H9 (cell line): ENCODE results near the gene FHOD1. TPM values are rescaled to one million over a fixed set of nuclear protein-coding genes. Genes with fewer than 3 reads are reported as not detected.

ENCODE experiments used
- DNase-seq: peaks from one replicate; pipeline ENCODE4 v3.0.0-alpha.2; 2017
- H2AFZ ChIP-seq: one replicate; pipeline ENCODE4 v1.6.1; 2013; ENCODE audit warnings: mild to moderate bottlenecking, low read length, control low read depth, moderate library complexity
- H2AK5ac ChIP-seq: 2 replicates; pipeline ENCODE4 v1.6.1; 2013; ENCODE audit warnings: low read length, control low read depth, mixed read lengths; ENCODE audit not compliant: insufficient read length
- H2BK120ac ChIP-seq: one replicate; pipeline ENCODE4 v1.6.1; 2013; ENCODE audit warnings: low read depth, mild to moderate bottlenecking, low read length, control low read depth, inconsistent platforms; ENCODE audit not compliant: poor library complexity, severe bottlenecking
- H2BK12ac ChIP-seq: 2 replicates; pipeline ENCODE4 v1.6.1; 2013; ENCODE audit warnings: low read length, control low read depth, mixed read lengths, low read depth; ENCODE audit not compliant: insufficient read length
- H2BK15ac ChIP-seq: 2 replicates; pipeline ENCODE4 v1.6.1; 2013; ENCODE audit warnings: low read depth, low read length, control low read depth
- H2BK20ac ChIP-seq: one replicate; pipeline ENCODE4 v1.6.1; 2013; ENCODE audit warnings: low read depth, mild to moderate bottlenecking, low read length, control low read depth, inconsistent platforms; ENCODE audit not compliant: poor library complexity, severe bottlenecking
- H2BK5ac ChIP-seq: 2 replicates; pipeline ENCODE4 v1.6.1; 2013; ENCODE audit warnings: low read length, control low read depth, mixed read lengths; ENCODE audit not compliant: insufficient read length
- H3K14ac ChIP-seq: 2 replicates; pipeline ENCODE4 v1.6.1; 2013; ENCODE audit warnings: low read length, control low read depth; ENCODE audit not compliant: insufficient read depth
- H3K18ac ChIP-seq: 2 replicates; pipeline ENCODE4 v1.6.1; 2013; ENCODE audit warnings: low read depth, mild to moderate bottlenecking, mixed read lengths, low read length, control low read depth; ENCODE audit not compliant: insufficient read length
- H3K23ac ChIP-seq: 2 replicates; pipeline ENCODE4 v1.6.1; 2013; ENCODE audit warnings: low read length, control low read depth, mixed read lengths, low read depth; ENCODE audit not compliant: insufficient read length
- H3K23me2 ChIP-seq: 2 replicates; pipeline ENCODE4 v1.6.1; 2013; ENCODE audit warnings: low read depth, mild to moderate bottlenecking, mixed read lengths, low read length, control low read depth; ENCODE audit not compliant: insufficient read length, poor library complexity, severe bottlenecking
- H3K27ac ChIP-seq: 2 replicates; pipeline ENCODE4 v1.5.1; 2013; ENCODE audit warnings: low read length, control low read depth, mixed read lengths, low read depth; ENCODE audit not compliant: insufficient read length
- H3K27me3 ChIP-seq: 2 replicates; pipeline ENCODE4 v1.6.1; 2013; ENCODE audit warnings: low read length, control low read depth, inconsistent platforms; ENCODE audit not compliant: insufficient read depth
- H3K4ac ChIP-seq: 2 replicates; pipeline ENCODE4 v1.6.1; 2013; ENCODE audit warnings: low read depth, mild to moderate bottlenecking, control low read depth, inconsistent platforms, low read length, moderate library complexity
- H3K4me1 ChIP-seq: 2 replicates; pipeline ENCODE4 v1.6.1; 2013; ENCODE audit warnings: low read length, control low read depth, inconsistent platforms; ENCODE audit not compliant: insufficient read depth
- H3K4me2 ChIP-seq: 2 replicates; pipeline ENCODE4 v1.6.1; 2013; ENCODE audit warnings: low read length, control low read depth, mixed read lengths; ENCODE audit not compliant: insufficient read length, insufficient read depth
- H3K56ac ChIP-seq: 2 replicates; pipeline ENCODE4 v1.6.1; 2013; ENCODE audit warnings: low read depth, mild to moderate bottlenecking, mixed read lengths, low read length, control low read depth; ENCODE audit not compliant: insufficient read length
- H3K79me1 ChIP-seq: 2 replicates; pipeline ENCODE4 v1.6.1; 2013; ENCODE audit warnings: low read depth, mild to moderate bottlenecking, moderate library complexity, low read length, control low read depth, inconsistent platforms; ENCODE audit not compliant: insufficient read depth, poor library complexity, severe bottlenecking
- H3K79me2 ChIP-seq: 2 replicates; pipeline ENCODE4 v1.6.1; 2013; ENCODE audit warnings: low read length, control low read depth, inconsistent platforms; ENCODE audit not compliant: insufficient read depth
- H3K9ac ChIP-seq: 2 replicates; pipeline ENCODE4 v1.6.1; 2013; ENCODE audit warnings: low read length, control low read depth, mixed read lengths; ENCODE audit not compliant: insufficient read length; ENCODE audit errors: extremely low read depth
- H3K9me3 ChIP-seq: one replicate; pipeline ENCODE4 v1.6.1; 2013; ENCODE audit warnings: low read depth, low read length, inconsistent platforms; ENCODE audit not compliant: control insufficient read depth
- H3T11ph ChIP-seq: one replicate; pipeline ENCODE4 v1.6.1; 2013; ENCODE audit warnings: mild to moderate bottlenecking, low read length, control low read depth, inconsistent platforms
- H4K20me1 ChIP-seq: one replicate; pipeline ENCODE4 v1.6.1; 2013; ENCODE audit not compliant: control insufficient read depth, insufficient read length, insufficient read depth
- H4K5ac ChIP-seq: 2 replicates; pipeline ENCODE4 v1.6.1; 2013; ENCODE audit warnings: low read depth, mild to moderate bottlenecking, mixed read lengths, low read length, control low read depth; ENCODE audit not compliant: insufficient read length
- H4K8ac ChIP-seq: replicated peaks from 2 replicates; pipeline ENCODE4 v1.6.1; 2013; ENCODE audit warnings: low read length, control low read depth, mixed read lengths, low read depth; ENCODE audit not compliant: insufficient read length
- H4K91ac ChIP-seq: 2 replicates; pipeline ENCODE4 v1.6.1; 2013; ENCODE audit warnings: low read depth, mild to moderate bottlenecking, moderate library complexity, mixed read lengths, low read length, control low read depth; ENCODE audit not compliant: insufficient read length
- H3K27ac Mint-ChIP-seq, 3 experiments: 2 replicates in 2 of 3; 3 replicates in 1 of 3; pipeline ENCODE4 v1.8.0; 2020 to 2021; ENCODE audit warnings: mixed read lengths in 3 of 3, mild to moderate bottlenecking in 1 of 3, moderate library complexity in 1 of 3
- H3K27me3 Mint-ChIP-seq: 2 replicates; pipeline ENCODE4 v1.8.0; 2021; ENCODE audit warnings: low read depth, mild to moderate bottlenecking, moderate library complexity, mixed read lengths
- H3K36me3 Mint-ChIP-seq, 3 experiments: 2 replicates in 2 of 3; 3 replicates in 1 of 3; pipeline ENCODE4 v1.8.0; 2020 to 2021; ENCODE audit warnings: low read depth in 3 of 3, mixed read lengths in 3 of 3; ENCODE audit not compliant: insufficient read depth in 1 of 3
- H3K4me1 Mint-ChIP-seq, 2 experiments: 2 replicates each; pipeline ENCODE4 v1.8.0; 2020; ENCODE audit warnings: mixed read lengths in 2 of 2
- H3K4me3 Mint-ChIP-seq, 2 experiments: 2 replicates in 1 of 2; 3 replicates in 1 of 2; pipeline ENCODE4 v1.8.0; 2020 to 2021; ENCODE audit warnings: mild to moderate bottlenecking in 2 of 2, mixed read lengths in 2 of 2, moderate library complexity in 1 of 2
- H3K9me3 Mint-ChIP-seq, 2 experiments: 2 replicates in 1 of 2; 3 replicates in 1 of 2; pipeline ENCODE4 v1.8.0; 2020; ENCODE audit warnings: mild to moderate bottlenecking in 2 of 2, mixed read lengths in 2 of 2, moderate library complexity in 1 of 2
- WGBS: extraction: QIAGEN DNeasy Blood & Tissue Kit; methylation state at CpG from one replicate; pipeline ENCODE4 v1.1.7; 2013; ENCODE audit warnings: missing lambda C conversion rate, low lambda C conversion rate, mixed read lengths; ENCODE audit not compliant: insufficient read length; ENCODE audit errors: extremely low coverage; 5-methylcytosine and 5-hydroxymethylcytosine counted together
- total RNA-seq: library from RNA; stranded (reverse); gene quantifications from 2 replicates; pipeline ENCODE4 v1.2.1, GENCODE V29; 2021
- TF ChIP-seq, protein P1 (sequence below): fragments of 200-600 bp; sonication (generic); conservative IDR thresholded peaks from 3 replicates; pipeline ENCODE4 v1.8.0; 2021; ENCODE audit warnings: antibody characterized with exemption, mild to moderate bottlenecking

Gene FHOD1
- total RNA-seq, 1 experiment from 2014 or later, result 67.0 TPM

DNA sequence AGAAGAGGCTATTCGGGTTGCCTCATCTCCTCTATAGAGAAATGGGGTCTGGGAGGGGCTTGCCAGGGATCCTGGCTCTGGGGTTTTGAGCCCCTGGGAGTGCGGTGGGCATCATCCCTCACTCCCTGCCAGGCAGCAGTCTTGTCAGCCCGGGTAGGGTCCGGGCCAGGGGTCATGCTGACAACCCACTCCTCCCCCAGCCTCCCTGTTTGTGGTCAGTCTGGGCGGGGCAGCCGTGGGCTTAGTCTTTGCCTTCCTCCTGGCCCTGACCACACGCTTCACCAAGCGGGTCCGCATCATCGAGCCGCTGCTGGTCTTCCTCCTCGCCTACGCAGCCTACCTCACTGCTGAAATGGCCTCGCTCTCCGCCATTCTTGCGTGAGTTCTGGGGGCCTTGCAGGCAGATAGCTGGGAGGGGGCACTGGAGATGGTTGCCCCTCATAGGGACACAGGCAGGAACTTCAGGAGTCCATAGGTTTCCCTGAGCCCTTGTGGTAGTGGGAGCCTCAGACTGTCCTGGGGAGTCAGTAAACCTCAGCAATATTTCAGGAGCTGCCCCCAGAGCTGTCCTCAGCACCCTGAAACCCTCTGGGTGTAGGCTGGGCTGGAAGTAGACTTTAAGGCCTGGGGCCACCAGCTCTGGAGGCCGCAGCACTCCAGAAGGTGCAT is 8.4 kb upstream of the FHOD1 start:
- H2BK5ac ChIP-seq, result no peak overlapping the region
- no peaks in the 10 kb centered on the region for H3K4me1 ChIP-seq
- H4K5ac ChIP-seq, result no peak overlapping the region
- H3K36me3 Mint-ChIP-seq, result peaks cover 0 to 21% (median 0%) of the 10 kb centered on the region in 3 experiments; a peak in 4 of 7 replicates
- no peak overlapping the region for H3K56ac ChIP-seq
- no peaks in the 10 kb centered on the region for H3K79me1 ChIP-seq
- H3K27me3 ChIP-seq, result no peaks in the 10 kb centered on the region
- H3K18ac ChIP-seq, result no peak overlapping the region
- no peak for DNase-seq
- H3K14ac ChIP-seq, result no peak overlapping the region
- no peak overlapping the region for H3K9ac ChIP-seq
- no peak overlapping the region for H2BK12ac ChIP-seq
- H4K8ac ChIP-seq, result no peak overlapping the region
- no peak overlapping the region for H3K27ac ChIP-seq
- H3K79me2 ChIP-seq, result no peaks in the 10 kb centered on the region
- WGBS, result no CpG with 5 or more reads among the region's 17 CpGs
- H3K27me3 Mint-ChIP-seq, result no peaks in the 10 kb centered on the region; the same call in 1 of the 2 replicates
- H2BK15ac ChIP-seq, result no peak overlapping the region
- H2BK120ac ChIP-seq, result no peak overlapping the region
- H3K23me2 ChIP-seq, result no peaks in the 10 kb centered on the region
- H4K20me1 ChIP-seq, result no peaks in the 10 kb centered on the region
- H4K91ac ChIP-seq, result no peak overlapping the region
- H3K9me3 ChIP-seq, result no peaks in the 10 kb centered on the region
- H3K27ac Mint-ChIP-seq, result no peak overlapping the region
- TF ChIP-seq, protein P1, sequence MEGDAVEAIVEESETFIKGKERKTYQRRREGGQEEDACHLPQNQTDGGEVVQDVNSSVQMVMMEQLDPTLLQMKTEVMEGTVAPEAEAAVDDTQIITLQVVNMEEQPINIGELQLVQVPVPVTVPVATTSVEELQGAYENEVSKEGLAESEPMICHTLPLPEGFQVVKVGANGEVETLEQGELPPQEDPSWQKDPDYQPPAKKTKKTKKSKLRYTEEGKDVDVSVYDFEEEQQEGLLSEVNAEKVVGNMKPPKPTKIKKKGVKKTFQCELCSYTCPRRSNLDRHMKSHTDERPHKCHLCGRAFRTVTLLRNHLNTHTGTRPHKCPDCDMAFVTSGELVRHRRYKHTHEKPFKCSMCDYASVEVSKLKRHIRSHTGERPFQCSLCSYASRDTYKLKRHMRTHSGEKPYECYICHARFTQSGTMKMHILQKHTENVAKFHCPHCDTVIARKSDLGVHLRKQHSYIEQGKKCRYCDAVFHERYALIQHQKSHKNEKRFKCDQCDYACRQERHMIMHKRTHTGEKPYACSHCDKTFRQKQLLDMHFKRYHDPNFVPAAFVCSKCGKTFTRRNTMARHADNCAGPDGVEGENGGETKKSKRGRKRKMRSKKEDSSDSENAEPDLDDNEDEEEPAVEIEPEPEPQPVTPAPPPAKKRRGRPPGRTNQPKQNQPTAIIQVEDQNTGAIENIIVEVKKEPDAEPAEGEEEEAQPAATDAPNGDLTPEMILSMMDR, result no peak
- no peak overlapping the region for H3K4me2 ChIP-seq
- H3T11ph ChIP-seq, result no peak overlapping the region
- H2BK20ac ChIP-seq, result no peak overlapping the region
- H3K4ac ChIP-seq, result no peak overlapping the region
- no peak overlapping the region for H2AK5ac ChIP-seq
- no peaks in the 10 kb centered on the region for H3K9me3 Mint-ChIP-seq
- no peak overlapping the region for H2AFZ ChIP-seq
- H3K4me3 Mint-ChIP-seq, result no peak overlapping the region
- no peaks in the 10 kb centered on the region for H3K4me1 Mint-ChIP-seq
- H3K23ac ChIP-seq, result no peak overlapping the region
